ENCODE results near the gene TXNRD2. TPM values are rescaled to one million over a fixed set of nuclear protein-coding genes. Genes with fewer than 3 reads are reported as not detected.

TXNRD2 gene
- total and polyA plus RNA-seq, 8 donors: 6.4 to 69.5 (median 42.3) TPM

- Histone ChIP-seq H3K4me1 (no peaks in the 10 kb centered on the region), H3K36me3 (no peaks in the 10 kb centered on the region), H3K27ac (no peak overlapping the region), H3K9me3 (no peaks in the 10 kb centered on the region), H3K27me3 (no peaks in the 10 kb centered on the region), H3K4me3 (no peak overlapping the region)
- no peak for DNase-seq
- intact Hi-C loops (cut with DNase I; ENCODE audit: low total_unique reads): no loop called here
- TF ChIP-seq EP300 (IDR thresholded peaks at IDR 0.05) (no peak), CTCF (IDR thresholded peaks at IDR 0.05) (no peak), POLR2AphosphoS5 (IDR thresholded peaks at IDR 0.05) (no peak), POLR2A (IDR thresholded peaks at IDR 0.05) (no peak)
- 86 to 98% (median 97%) methylated on average over 6 of the region's 6 CpGs for WGBS, 5 donors
These were observed 110.6 kb downstream of the TXNRD2 start for GRCh38 chr22:19831016-19831415.

GRCh38 chr22:19828035-19828401, 113.6 kb downstream of the TXNRD2 start:
- intact Hi-C loops (cut with DNase I; ENCODE audit: low total_unique reads): no loop called here
- H3K4me3 ChIP-seq: no peak overlapping the region
- DNase-seq: no peak
- no peak overlapping the region for H3K27ac ChIP-seq
- no peaks in the 10 kb centered on the region for H3K4me1 ChIP-seq
- no peaks in the 10 kb centered on the region for H3K36me3 ChIP-seq
- H3K9me3 ChIP-seq: no peaks in the 10 kb centered on the region
- no peaks in the 10 kb centered on the region for H3K27me3 ChIP-seq
- no peak for TF ChIP-seq POLR2A (IDR thresholded peaks at IDR 0.05)
- no peak for TF ChIP-seq EP300 (IDR thresholded peaks at IDR 0.05)
- TF ChIP-seq POLR2AphosphoS5 (IDR thresholded peaks at IDR 0.05): no peak
- TF ChIP-seq CTCF (IDR thresholded peaks at IDR 0.05): no peak
- 71 to 92% (median 85%) methylated on average over 2 of the region's 2 CpGs for WGBS, 5 donors

GRCh38 chr22:19827341-19828034, 114.1 kb downstream of the TXNRD2 start:
- Histone ChIP-seq H3K36me3 (no peaks in the 10 kb centered on the region), H3K27me3 (no peaks in the 10 kb centered on the region), H3K4me3 (no peak overlapping the region), H3K9me3 (no peaks in the 10 kb centered on the region), H3K4me1 (peaks cover 0 to under 1% (median 0%) of the 10 kb centered on the region in 4 donors), H3K27ac (no peak overlapping the region)
- 54 to 62% (median 59%) methylated on average over 10 of the region's 10 CpGs for whole genome bisulfite sequencing, 5 donors
- no peak for TF ChIP-seq CTCF (IDR thresholded peaks at IDR 0.05)
- TF ChIP-seq EP300 (IDR thresholded peaks at IDR 0.05): no peak
- no peak for TF ChIP-seq POLR2A (IDR thresholded peaks at IDR 0.05)
- TF ChIP-seq POLR2AphosphoS5 (IDR thresholded peaks at IDR 0.05): no peak
- intact Hi-C loops (cut with DNase I; ENCODE audit: low total_unique reads): no loop called here
- no peak for DNase-seq

GRCh38 chr22:19826619-19826950, 115.0 kb downstream of the TXNRD2 start:
- H3K27me3 ChIP-seq: no peaks in the 10 kb centered on the region
- intact Hi-C loops (cut with DNase I; ENCODE audit: low total_unique reads): no loop called here
- no peak for TF ChIP-seq EP300 (IDR thresholded peaks at IDR 0.05)
- TF ChIP-seq CTCF (IDR thresholded peaks at IDR 0.05): no peak
- no peak for TF ChIP-seq POLR2AphosphoS5 (IDR thresholded peaks at IDR 0.05)
- no peak for TF ChIP-seq POLR2A (IDR thresholded peaks at IDR 0.05)
- WGBS, 5 donors: 42 to 96% (median 67%) methylated on average over 2 of the region's 2 CpGs
- H3K4me1 ChIP-seq: peaks cover 0 to 7% (median 0%) of the 10 kb centered on the region in 4 donors
- no peak overlapping the region for H3K4me3 ChIP-seq
- H3K27ac ChIP-seq: no peak overlapping the region
- no peaks in the 10 kb centered on the region for H3K36me3 ChIP-seq
- no peak for DNase-seq
- H3K9me3 ChIP-seq: no peaks in the 10 kb centered on the region
